WTC11 (cell line): ENCODE measurements around the gene PPM1B.
"Not testable (repeated sequence)": the region's sequence is repeated elsewhere in the genome, so short reads cannot be mapped to it uniquely, and the experiment has no call there.

Source experiments
- CBFB ChIP-seq: sonication (generic); formaldehyde crosslinking; IDR thresholded peaks from 2 replicates; pipeline ENCODE4 v1.8.1; 2022; ENCODE audit warnings: mild to moderate bottlenecking, low read depth, missing genetic modification reagents
- CREB1 ChIP-seq: sonication (generic); formaldehyde crosslinking; IDR thresholded peaks from 2 replicates; pipeline ENCODE4 v1.8.0; 2023; ENCODE audit warnings: mild to moderate bottlenecking, missing genetic modification reagents
- MXD4 ChIP-seq: fragments of 250-450 bp; sonication (Bioruptor Pico); IDR thresholded peaks from 2 replicates; pipeline ENCODE4 v1.8.0; 2021; ENCODE audit warnings: mild to moderate bottlenecking, moderate library complexity, borderline replicate concordance
- NR2C2 ChIP-seq: sonication (generic); formaldehyde crosslinking; IDR thresholded peaks from 2 replicates; pipeline ENCODE4 v1.8.0; 2022; ENCODE audit warnings: mild to moderate bottlenecking, missing genetic modification reagents
- ZNF121 ChIP-seq: sonication (generic); formaldehyde crosslinking; IDR thresholded peaks from 2 replicates; pipeline ENCODE4 v1.8.0; 2023; ENCODE audit warnings: missing genetic modification reagents
- TF ChIP-seq, protein P1 (sequence below): fragments of 200-600 bp; IDR thresholded peaks from 2 replicates; pipeline ENCODE4 v1.8.0; 2022; ENCODE audit warnings: antibody characterized with exemption
- TF ChIP-seq, protein P2 (sequence below): sonication (generic); formaldehyde crosslinking; conservative IDR thresholded peaks from 2 replicates; pipeline ENCODE4 v1.8.1; 2022; ENCODE audit warnings: mild to moderate bottlenecking, missing genetic modification reagents
- TF ChIP-seq, protein P3 (sequence below): fragments of 250-450 bp; sonication (Bioruptor Pico); IDR thresholded peaks from 2 replicates; pipeline ENCODE4 v1.9.0; 2021; ENCODE audit warnings: mild to moderate bottlenecking
- TF ChIP-seq, protein P4 (sequence below): sonication (generic); formaldehyde crosslinking; IDR thresholded peaks from 2 replicates; pipeline ENCODE4 v1.8.1; 2022; ENCODE audit warnings: low read depth, missing genetic modification reagents, borderline replicate concordance
- TF ChIP-seq, protein P5 (sequence below): sonication (generic); formaldehyde crosslinking; IDR thresholded peaks from 2 replicates; pipeline ENCODE4 v1.8.1; 2022; ENCODE audit warnings: missing genetic modification reagents, borderline replicate concordance

DNA sequence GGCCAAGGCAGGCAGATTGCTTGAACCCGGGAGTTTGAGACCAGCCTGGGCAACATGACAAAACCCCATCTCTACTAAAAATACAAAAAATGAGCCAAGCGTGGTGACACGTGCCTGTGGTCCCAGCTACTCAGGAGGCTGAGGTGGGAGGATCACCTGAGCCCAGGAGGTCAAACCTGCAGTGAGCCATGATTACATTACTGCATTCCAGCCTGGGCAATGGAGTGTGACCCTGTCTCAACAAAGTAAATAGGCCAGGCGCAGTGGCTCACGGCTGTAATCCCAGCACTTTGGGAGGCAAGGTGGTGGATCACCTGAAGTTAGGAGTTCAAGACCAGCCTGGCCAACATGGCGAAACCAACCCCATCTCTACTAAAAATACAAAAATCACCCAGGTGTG, 80.6 kb downstream of the PPM1B start:
- TF ChIP-seq MXD4, CREB1, NR2C2, CBFB (CRISPR knock-in tag): not testable (repeated sequence)
- TF ChIP-seq, protein P1, sequence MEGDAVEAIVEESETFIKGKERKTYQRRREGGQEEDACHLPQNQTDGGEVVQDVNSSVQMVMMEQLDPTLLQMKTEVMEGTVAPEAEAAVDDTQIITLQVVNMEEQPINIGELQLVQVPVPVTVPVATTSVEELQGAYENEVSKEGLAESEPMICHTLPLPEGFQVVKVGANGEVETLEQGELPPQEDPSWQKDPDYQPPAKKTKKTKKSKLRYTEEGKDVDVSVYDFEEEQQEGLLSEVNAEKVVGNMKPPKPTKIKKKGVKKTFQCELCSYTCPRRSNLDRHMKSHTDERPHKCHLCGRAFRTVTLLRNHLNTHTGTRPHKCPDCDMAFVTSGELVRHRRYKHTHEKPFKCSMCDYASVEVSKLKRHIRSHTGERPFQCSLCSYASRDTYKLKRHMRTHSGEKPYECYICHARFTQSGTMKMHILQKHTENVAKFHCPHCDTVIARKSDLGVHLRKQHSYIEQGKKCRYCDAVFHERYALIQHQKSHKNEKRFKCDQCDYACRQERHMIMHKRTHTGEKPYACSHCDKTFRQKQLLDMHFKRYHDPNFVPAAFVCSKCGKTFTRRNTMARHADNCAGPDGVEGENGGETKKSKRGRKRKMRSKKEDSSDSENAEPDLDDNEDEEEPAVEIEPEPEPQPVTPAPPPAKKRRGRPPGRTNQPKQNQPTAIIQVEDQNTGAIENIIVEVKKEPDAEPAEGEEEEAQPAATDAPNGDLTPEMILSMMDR: not testable (repeated sequence)
- TF ChIP-seq, protein P2, sequence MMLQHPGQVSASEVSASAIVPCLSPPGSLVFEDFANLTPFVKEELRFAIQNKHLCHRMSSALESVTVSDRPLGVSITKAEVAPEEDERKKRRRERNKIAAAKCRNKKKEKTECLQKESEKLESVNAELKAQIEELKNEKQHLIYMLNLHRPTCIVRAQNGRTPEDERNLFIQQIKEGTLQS (CRISPR knock-in tag): not testable (repeated sequence)
- 0 out of 2 replicates have a peak, but pooled peaks have one; percentile 15 for TF ChIP-seq ZNF121 (CRISPR knock-in tag)
- TF ChIP-seq, protein P3, sequence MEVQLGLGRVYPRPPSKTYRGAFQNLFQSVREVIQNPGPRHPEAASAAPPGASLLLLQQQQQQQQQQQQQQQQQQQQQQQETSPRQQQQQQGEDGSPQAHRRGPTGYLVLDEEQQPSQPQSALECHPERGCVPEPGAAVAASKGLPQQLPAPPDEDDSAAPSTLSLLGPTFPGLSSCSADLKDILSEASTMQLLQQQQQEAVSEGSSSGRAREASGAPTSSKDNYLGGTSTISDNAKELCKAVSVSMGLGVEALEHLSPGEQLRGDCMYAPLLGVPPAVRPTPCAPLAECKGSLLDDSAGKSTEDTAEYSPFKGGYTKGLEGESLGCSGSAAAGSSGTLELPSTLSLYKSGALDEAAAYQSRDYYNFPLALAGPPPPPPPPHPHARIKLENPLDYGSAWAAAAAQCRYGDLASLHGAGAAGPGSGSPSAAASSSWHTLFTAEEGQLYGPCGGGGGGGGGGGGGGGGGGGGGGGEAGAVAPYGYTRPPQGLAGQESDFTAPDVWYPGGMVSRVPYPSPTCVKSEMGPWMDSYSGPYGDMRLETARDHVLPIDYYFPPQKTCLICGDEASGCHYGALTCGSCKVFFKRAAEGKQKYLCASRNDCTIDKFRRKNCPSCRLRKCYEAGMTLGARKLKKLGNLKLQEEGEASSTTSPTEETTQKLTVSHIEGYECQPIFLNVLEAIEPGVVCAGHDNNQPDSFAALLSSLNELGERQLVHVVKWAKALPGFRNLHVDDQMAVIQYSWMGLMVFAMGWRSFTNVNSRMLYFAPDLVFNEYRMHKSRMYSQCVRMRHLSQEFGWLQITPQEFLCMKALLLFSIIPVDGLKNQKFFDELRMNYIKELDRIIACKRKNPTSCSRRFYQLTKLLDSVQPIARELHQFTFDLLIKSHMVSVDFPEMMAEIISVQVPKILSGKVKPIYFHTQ (CRISPR knock-in tag): not testable (repeated sequence)
- TF ChIP-seq, protein P4, sequence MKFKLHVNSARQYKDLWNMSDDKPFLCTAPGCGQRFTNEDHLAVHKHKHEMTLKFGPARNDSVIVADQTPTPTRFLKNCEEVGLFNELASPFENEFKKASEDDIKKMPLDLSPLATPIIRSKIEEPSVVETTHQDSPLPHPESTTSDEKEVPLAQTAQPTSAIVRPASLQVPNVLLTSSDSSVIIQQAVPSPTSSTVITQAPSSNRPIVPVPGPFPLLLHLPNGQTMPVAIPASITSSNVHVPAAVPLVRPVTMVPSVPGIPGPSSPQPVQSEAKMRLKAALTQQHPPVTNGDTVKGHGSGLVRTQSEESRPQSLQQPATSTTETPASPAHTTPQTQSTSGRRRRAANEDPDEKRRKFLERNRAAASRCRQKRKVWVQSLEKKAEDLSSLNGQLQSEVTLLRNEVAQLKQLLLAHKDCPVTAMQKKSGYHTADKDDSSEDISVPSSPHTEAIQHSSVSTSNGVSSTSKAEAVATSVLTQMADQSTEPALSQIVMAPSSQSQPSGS (CRISPR knock-in tag): not testable (repeated sequence)
- TF ChIP-seq, protein P5, sequence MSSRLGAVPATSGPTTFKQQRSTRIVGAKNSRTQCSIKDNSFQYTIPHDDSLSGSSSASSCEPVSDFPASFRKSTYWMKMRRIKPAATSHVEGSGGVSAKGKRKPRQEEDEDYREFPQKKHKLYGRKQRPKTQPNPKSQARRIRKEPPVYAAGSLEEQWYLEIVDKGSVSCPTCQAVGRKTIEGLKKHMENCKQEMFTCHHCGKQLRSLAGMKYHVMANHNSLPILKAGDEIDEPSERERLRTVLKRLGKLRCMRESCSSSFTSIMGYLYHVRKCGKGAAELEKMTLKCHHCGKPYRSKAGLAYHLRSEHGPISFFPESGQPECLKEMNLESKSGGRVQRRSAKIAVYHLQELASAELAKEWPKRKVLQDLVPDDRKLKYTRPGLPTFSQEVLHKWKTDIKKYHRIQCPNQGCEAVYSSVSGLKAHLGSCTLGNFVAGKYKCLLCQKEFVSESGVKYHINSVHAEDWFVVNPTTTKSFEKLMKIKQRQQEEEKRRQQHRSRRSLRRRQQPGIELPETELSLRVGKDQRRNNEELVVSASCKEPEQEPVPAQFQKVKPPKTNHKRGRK (CRISPR knock-in tag): not testable (repeated sequence)
